Spleen (tissue), 7 donors: ENCODE data around the gene CCDC15.

Experiments
- POLR2A ChIP-seq, 3 donors: fragments of 450-650 bp; IDR thresholded peaks; one replicate each; pipeline ENCODE4 v1.5.1; 2017; ENCODE audit warnings: antibody characterized with exemption in 3 of 3, mild to moderate bottlenecking in 1 of 3
- TF ChIP-seq, protein P1 (sequence below), 11 experiments: fragments of 200-600 bp in 7 of 11; fragments of 450-650 bp in 4 of 11; sonication (generic) in 4 of 11; IDR thresholded peaks in 8 of 11; conservative IDR thresholded peaks in 3 of 11; 1 replicate in 7 of 11; 2 replicates in 4 of 11; pipeline versions ENCODE4 v1.4.0 to v1.8.0; 2016 to 2021; ENCODE audit warnings: antibody characterized with exemption in 11 of 11, inconsistent platforms in 4 of 11, mild to moderate bottlenecking in 1 of 11
- donor health status: DM: no; HTN: no; CAD: no; lungs with moderate emphysema.
- donor health status: DM: no; HTN: no; CAD: no.
- donor health status: DM: no; HTN: no; CAD: no.

- TF ChIP-seq, protein P1, sequence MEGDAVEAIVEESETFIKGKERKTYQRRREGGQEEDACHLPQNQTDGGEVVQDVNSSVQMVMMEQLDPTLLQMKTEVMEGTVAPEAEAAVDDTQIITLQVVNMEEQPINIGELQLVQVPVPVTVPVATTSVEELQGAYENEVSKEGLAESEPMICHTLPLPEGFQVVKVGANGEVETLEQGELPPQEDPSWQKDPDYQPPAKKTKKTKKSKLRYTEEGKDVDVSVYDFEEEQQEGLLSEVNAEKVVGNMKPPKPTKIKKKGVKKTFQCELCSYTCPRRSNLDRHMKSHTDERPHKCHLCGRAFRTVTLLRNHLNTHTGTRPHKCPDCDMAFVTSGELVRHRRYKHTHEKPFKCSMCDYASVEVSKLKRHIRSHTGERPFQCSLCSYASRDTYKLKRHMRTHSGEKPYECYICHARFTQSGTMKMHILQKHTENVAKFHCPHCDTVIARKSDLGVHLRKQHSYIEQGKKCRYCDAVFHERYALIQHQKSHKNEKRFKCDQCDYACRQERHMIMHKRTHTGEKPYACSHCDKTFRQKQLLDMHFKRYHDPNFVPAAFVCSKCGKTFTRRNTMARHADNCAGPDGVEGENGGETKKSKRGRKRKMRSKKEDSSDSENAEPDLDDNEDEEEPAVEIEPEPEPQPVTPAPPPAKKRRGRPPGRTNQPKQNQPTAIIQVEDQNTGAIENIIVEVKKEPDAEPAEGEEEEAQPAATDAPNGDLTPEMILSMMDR (IDR thresholded peaks at IDR 0.05 in 8 of 11, conservative IDR thresholded peaks at IDR 0.05 in 3 of 11), result no peak
- no peak for TF ChIP-seq POLR2A (IDR thresholded peaks at IDR 0.05)
These were observed 120.7 kb downstream of the CCDC15 start for GRCh38 chr11:125074511-125075241.
